Immature natural killer cell (primary cell): ENCODE results near the gene TSPO. TPM values are rescaled to one million over a fixed set of nuclear protein-coding genes. Genes with fewer than 3 reads are reported as not detected.

Source experiments
- DNase-seq, 3 donors: peaks; one replicate each; pipeline ENCODE4 v3.0.0; 2022; ENCODE audit warnings: mixed read lengths in 1 of 3
- H3K27ac Mint-ChIP-seq, 6 donors: one replicate each; pipeline ENCODE4 v1.8.0; 2020; ENCODE audit warnings: mixed read lengths in 6 of 6, mild to moderate bottlenecking in 5 of 6, inconsistent platforms in 4 of 6, moderate library complexity in 3 of 6
- H3K27me3 Mint-ChIP-seq, 3 donors: one replicate each; pipeline ENCODE4 v1.8.0; 2020 to 2021; ENCODE audit warnings: low read depth in 3 of 3, mild to moderate bottlenecking in 3 of 3, mixed read lengths in 3 of 3, moderate library complexity in 3 of 3, inconsistent platforms in 1 of 3
- H3K36me3 Mint-ChIP-seq, 3 donors: one replicate each; pipeline ENCODE4 v1.8.0; 2020; ENCODE audit warnings: mixed read lengths in 3 of 3, inconsistent platforms in 2 of 3, mild to moderate bottlenecking in 2 of 3
- H3K4me1 Mint-ChIP-seq, 2 donors: one replicate each; pipeline ENCODE4 v1.8.0; 2020; ENCODE audit warnings: inconsistent platforms in 2 of 2, mild to moderate bottlenecking in 2 of 2, mixed read lengths in 2 of 2, moderate library complexity in 1 of 2
- H3K4me3 Mint-ChIP-seq, 5 donors: one replicate each; pipeline ENCODE4 v1.8.0; 2020; ENCODE audit warnings: mild to moderate bottlenecking in 5 of 5, mixed read lengths in 5 of 5, inconsistent platforms in 3 of 5, moderate library complexity in 3 of 5
- H3K9me3 Mint-ChIP-seq, 6 donors: one replicate each; pipeline ENCODE4 v1.8.0; 2020; ENCODE audit warnings: mild to moderate bottlenecking in 6 of 6, mixed read lengths in 6 of 6, inconsistent platforms in 4 of 6, moderate library complexity in 3 of 6
- polyA plus RNA-seq, 3 donors: library from polyadenylated mRNA; unstranded; fragments of 300-500 nt; fragmentation: Illumina TruSeq; gene quantifications; one replicate each; pipeline ENCODE4 v1.2.3, GENCODE V29; 2021

TSPO gene
- polyA plus RNA-seq, 3 donors from 2014 or later = 338 to 509 (median 463) TPM

DNA sequence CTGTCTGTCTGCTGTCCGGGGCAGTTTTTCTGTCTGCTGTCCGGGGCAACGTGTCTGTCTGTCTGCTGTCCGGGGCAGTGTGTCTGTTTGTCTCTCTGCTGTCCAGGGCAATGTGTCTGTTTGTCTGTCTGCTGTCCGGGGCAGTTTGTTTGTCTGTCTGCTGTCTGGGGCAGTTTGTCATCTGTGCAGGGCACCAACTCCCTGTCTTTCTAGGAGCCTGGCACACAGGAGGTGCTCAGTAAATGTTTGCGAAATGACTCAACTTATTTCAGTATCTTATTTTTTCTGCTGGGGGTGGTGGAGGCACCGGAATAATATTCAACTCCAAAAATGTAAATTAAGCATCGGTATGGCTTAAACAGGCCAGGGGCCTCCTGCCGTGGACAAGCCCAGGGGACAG, 47.6 kb downstream of the TSPO start:
- Mint-ChIP-seq H3K9me3 (no peaks in the 10 kb centered on the region), H3K4me3 (no peak overlapping the region), H3K36me3 (no peaks in the 10 kb centered on the region), H3K27me3 (peaks cover 1 to 7% (median 3%) of the 10 kb centered on the region in 3 donors), H3K27ac (no peak overlapping the region), H3K4me1 (no peaks in the 10 kb centered on the region)
- no peak for DNase-seq

DNA sequence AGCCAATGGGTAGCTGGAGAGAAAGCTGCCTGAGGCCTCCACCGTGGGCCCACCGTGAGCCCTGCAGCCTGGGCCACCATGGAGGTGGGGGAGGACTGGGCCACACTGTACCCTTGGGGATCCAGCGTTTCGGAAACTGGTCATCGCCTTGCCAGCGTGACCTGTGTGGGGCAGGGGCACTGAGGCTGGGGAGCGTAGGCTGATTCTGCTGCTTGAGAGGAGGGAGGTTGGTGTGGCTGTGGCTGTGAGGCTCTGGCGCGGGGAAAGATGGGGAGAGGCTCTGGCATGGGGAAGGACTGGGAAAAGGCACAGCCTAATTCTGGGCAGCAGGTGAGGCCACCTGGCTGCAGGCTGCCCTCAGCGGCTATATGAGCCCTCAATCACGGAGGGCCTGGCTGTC, 48.2 kb downstream of the TSPO start:
- no peaks in the 10 kb centered on the region for H3K36me3 Mint-ChIP-seq
- DNase-seq = no peak
- no peaks in the 10 kb centered on the region for H3K4me1 Mint-ChIP-seq
- no peak overlapping the region for H3K4me3 Mint-ChIP-seq
- H3K9me3 Mint-ChIP-seq = no peaks in the 10 kb centered on the region
- H3K27me3 Mint-ChIP-seq = peaks cover 2 to 8% (median 3%) of the 10 kb centered on the region in 3 donors
- H3K27ac Mint-ChIP-seq = no peak overlapping the region

DNA sequence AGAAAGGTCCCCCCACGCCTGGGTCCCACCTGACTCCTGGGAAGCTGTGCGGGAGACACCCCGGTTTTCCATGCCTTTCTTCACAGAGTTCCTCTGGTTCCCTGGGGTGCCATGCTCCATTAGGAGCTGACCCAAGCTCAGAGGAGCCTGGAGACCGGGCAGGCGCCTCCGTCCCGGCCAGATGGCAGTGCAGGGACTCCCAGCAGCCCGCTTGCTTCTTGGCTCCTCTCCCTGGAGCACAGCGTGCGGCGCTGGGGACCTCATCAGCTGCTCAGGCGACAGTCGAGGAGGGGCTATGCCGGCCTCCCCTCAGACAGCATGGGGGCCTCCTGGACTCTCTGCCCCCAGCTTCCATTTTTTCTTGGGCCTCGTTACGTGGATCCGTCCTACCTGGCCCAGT, 48.7 kb downstream of the TSPO start:
- H3K36me3 Mint-ChIP-seq = no peaks in the 10 kb centered on the region
- peaks cover 3 to 4% of the 10 kb centered on the region in 2 donors for H3K4me1 Mint-ChIP-seq
- no peak overlapping the region for H3K27ac Mint-ChIP-seq
- no peak for DNase-seq
- H3K9me3 Mint-ChIP-seq = no peaks in the 10 kb centered on the region
- no peak overlapping the region for H3K4me3 Mint-ChIP-seq
- H3K27me3 Mint-ChIP-seq = peaks cover 3 to 9% (median 5%) of the 10 kb centered on the region in 3 donors

DNA sequence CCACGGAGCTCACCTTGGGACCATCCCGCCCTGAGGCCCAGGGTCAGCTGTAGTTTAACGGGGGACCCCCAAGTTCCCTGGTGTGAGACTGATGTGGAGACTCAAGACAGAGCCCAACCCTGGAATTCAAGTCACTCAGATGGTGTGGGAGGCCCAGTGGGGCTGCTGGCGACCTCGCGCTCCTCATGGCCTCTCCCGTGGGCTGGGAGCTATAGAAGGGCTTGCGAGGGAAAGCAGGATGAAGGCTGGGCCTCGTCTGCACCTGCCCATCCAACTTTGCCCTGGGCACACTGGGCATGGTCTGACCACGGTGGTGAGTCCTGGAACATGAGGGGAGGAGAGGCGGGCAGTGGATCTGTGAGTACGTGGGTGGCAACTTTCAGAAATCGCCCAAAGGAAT, 49.2 kb downstream of the TSPO start:
- no peak overlapping the region for H3K4me3 Mint-ChIP-seq
- no peaks in the 10 kb centered on the region for H3K36me3 Mint-ChIP-seq
- H3K9me3 Mint-ChIP-seq = no peaks in the 10 kb centered on the region

DNA sequence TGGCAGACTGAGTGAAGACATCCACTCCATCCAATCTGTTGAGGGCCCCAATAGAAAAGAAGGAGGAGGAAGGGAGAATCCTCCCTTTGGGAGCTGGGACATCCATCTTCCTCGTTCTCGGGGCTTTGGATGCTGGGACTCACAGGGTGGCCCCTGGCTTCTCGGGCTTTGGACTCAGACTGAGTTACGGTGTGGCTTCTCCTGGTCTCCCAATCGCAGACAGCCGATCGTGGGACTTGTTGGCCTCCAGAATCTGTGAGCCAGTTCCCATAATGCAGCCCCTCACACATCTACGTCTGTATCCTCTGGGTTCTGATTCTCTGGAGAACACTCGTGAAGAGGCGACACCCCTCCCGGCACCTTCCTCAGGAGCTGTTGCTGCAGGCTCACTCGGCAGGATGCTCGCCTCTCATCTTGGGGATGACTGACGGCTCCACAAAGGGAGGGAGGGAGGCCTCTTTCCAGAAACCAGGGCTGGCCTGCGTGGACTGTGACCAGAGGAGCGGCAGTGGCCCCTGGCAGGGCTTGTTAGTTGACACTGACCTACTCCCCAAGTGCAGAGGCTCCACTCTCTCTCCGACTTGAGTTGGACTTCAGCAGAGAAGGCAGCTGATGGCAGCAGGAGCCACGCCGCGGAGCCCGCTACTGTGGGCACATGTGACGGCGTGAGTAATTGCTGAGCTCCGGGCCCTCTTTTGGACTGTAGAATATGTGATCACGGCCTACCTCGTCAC, 50.3 kb downstream of the TSPO start:
- Mint-ChIP-seq H3K9me3 (no peaks in the 10 kb centered on the region), H3K36me3 (no peaks in the 10 kb centered on the region), H3K27me3 (peaks cover 3 to 21% (median 16%) of the 10 kb centered on the region in 3 donors), H3K27ac (no peak overlapping the region), H3K4me1 (peaks cover 12 to 16% of the 10 kb centered on the region in 2 donors), H3K4me3 (no peak overlapping the region)
- no peak for DNase-seq

More for the DNA sequence above, 49.2 kb downstream of the TSPO start:
- no peak for DNase-seq
- Mint-ChIP-seq H3K4me1 (peaks cover 6 to 7% of the 10 kb centered on the region in 2 donors), H3K27ac (no peak overlapping the region), H3K27me3 (peaks cover 3 to 14% (median 9%) of the 10 kb centered on the region in 3 donors)

DNA sequence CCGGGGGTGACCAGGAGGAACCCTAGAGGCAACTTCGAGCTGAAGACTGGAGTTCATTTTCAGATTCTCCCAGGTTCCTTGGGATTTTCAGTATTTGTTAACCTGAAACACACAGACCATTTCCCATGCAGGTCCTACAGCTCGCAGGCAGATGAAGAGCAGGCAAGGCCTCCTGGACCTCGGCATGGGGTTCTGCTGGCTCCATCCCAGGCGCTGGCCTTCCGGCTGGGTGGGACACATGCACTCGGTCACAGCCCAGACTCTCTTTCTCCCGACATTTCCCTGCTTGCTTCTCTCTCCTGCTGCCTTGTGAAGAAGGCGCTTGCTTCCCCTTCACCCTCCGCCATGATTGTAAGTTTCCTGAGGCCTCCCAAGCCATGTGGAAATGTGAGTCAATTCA, 51.0 kb downstream of the TSPO start:
- peaks cover 3 to 21% (median 16%) of the 10 kb centered on the region in 3 donors for H3K27me3 Mint-ChIP-seq
- H3K27ac Mint-ChIP-seq = no peak overlapping the region
- no peak for DNase-seq
- H3K4me3 Mint-ChIP-seq = no peak overlapping the region
- no peaks in the 10 kb centered on the region for H3K36me3 Mint-ChIP-seq
- peaks cover 12 to 17% of the 10 kb centered on the region in 2 donors for H3K4me1 Mint-ChIP-seq
- H3K9me3 Mint-ChIP-seq = no peaks in the 10 kb centered on the region

DNA sequence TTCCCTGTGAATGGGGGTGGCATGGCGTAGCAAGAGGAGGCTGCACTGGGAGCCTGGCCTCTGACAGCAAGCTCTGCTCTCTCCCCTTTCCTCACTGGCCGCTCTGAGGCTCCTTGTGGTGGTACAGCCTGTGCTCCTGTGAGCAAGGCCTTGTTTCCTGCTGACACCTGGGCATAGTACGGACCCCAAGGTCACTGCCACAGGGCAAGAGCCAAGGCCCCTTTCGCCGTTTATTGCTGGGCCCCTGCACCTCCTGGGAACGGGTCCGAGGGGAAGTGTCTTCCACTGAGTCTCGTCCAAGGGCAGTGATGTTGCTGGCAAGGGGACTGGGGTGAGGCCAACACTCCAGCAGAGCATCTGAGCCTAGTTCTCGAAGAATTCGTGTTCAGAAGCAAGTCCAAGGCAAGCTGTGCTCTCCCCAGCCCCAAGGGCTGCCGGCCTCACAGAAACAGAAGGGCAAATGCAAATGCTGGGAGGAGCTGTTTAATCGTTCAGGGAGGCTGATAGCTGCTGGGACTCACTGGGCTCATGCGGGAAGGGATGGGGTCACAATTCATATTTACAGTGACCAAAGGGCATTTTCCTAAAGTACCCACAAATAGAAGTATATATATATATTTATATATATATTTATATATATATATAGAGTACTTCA, 51.5 kb downstream of the TSPO start:
- DNase-seq = no peak
- Mint-ChIP-seq H3K27ac (no peak overlapping the region), H3K27me3 (peaks cover 3 to 22% (median 16%) of the 10 kb centered on the region in 3 donors), H3K9me3 (no peaks in the 10 kb centered on the region), H3K36me3 (no peaks in the 10 kb centered on the region), H3K4me3 (no peak overlapping the region), H3K4me1 (peaks cover 12 to 17% of the 10 kb centered on the region in 2 donors)

DNA sequence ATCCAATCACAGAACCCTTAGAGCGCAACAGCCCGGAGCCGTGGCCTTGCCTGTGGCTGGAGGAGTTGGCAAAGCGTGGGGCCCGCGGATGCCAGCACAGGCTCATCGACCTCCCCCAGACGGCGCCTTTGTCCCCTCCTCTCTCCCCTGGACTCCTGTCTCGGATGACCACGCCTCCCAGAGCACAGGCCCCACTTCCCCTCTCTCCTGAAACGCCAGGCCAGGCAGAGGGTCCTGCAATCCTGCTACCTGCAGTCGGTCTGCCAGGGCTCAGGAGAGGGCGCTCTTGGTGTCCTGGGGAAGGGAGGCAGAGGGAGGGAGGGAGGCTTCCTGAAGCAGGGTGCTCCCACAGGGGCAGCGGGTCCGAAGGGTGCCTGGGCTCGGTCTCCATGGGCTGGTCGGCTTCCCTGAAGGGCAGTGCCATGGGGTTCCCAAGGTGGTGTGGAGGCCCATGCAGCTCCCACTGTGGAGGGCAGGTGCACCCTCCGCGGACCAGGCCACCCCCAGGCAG, 52.2 kb downstream of the TSPO start:
- no peak for DNase-seq
- Mint-ChIP-seq H3K36me3 (no peaks in the 10 kb centered on the region), H3K9me3 (no peaks in the 10 kb centered on the region), H3K27ac (no peak overlapping the region), H3K4me3 (no peak overlapping the region), H3K4me1 (peaks cover 12 to 17% of the 10 kb centered on the region in 2 donors), H3K27me3 (peaks cover 3 to 20% (median 16%) of the 10 kb centered on the region in 3 donors)

DNA sequence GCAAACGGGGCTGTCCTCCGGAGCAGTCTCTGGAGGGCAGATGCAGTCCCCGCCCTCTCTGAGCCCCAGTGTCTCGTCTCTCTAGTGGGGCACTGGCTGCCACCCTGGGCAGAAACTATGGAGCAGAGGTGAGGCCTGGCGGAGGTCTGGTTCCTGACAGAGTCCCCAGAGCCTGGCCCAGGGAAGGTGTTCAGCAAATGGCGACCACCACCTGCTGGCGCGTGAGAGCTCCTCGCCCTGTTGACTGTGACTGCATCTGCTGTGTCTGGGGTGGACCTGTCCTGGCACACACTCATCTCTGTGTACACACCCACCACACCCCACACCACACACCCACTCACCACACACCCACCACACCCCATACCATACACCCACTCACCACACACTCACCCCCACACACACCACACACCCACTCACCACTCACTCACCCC, 53.9 kb downstream of the TSPO start:
- DNase-seq = peak; percentile 49 to 58 (median 50)
- peaks cover 3 to 17% (median 16%) of the 10 kb centered on the region in 3 donors for H3K27me3 Mint-ChIP-seq
- no peak overlapping the region for H3K4me3 Mint-ChIP-seq
- no peaks in the 10 kb centered on the region for H3K9me3 Mint-ChIP-seq
- H3K27ac Mint-ChIP-seq = peak overlapping the region; percentile 15 to 94 (median 51)
- peaks cover 12 to 17% of the 10 kb centered on the region in 2 donors for H3K4me1 Mint-ChIP-seq
- H3K36me3 Mint-ChIP-seq = no peaks in the 10 kb centered on the region

DNA sequence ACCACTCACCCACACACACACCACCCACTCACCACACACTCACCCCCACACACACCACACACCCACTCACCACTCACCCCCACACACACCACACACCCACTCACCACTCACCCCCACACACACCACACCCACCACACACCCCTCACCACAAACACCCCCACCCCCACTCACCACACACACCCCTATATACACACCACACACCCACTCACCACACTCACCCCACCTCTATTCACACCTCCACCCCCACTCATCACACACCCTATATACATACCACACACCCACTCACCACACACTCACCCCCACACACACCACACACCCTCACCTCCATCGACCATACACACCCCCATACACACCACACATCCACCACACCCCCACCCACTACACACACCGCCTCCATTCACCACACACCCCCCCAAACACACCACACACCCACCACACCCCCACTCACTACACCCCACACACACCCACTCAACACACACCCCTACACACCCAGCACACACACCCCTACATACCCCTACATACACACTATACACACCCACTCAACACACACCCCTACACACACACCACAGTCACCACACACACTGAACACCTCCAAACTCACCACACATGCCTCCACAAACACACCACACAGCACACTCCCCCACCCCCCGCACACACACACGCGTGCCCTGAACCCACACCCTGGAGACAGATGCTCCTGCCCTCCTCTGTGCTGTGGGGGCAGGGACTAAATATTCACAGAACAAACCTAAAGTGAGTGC, 54.6 kb downstream of the TSPO start:
- H3K4me1 Mint-ChIP-seq = peaks cover 12 to 17% of the 10 kb centered on the region in 2 donors
- DNase-seq = peak; percentile 55 to 62 (median 57)
- H3K27ac Mint-ChIP-seq = peak overlapping the region; percentile 37 to 94 (median 77)
- no peak overlapping the region for H3K4me3 Mint-ChIP-seq
- H3K9me3 Mint-ChIP-seq = no peaks in the 10 kb centered on the region
- no peaks in the 10 kb centered on the region for H3K36me3 Mint-ChIP-seq
- H3K27me3 Mint-ChIP-seq = peaks cover 3 to 17% (median 16%) of the 10 kb centered on the region in 3 donors

DNA sequence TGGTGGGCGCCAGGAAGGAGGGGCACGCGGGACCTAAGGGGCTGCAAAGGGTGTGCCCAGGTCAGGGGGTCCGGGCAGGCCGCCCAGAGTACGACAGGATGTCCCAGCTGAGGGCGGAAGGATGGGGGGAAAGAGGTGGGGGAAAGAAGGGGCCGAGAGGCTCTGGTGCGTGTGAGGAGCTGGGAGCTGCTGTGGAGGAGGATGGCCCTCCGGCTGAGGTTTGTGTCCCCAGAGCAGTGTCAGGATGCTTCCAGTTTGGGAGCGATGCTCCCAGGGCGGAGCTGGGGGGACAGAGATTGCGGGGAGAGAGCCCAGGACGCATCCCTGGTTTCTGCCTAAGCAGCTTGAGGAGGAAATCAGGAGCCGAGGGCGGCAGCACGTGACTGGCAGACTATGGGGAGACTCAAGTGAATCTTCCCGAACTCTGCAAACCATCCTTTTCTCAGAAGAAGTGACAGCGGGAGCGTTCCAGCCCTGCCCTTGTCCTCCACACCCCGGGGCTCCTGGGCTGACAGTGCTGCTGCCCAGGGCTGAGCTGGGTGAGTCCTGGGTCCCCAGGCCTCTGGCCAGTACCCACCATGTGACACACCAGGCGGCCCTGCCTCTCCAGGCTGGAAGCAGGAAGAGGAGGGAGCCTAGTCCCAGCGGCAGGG, 55.3 kb downstream of the TSPO start:
- no peak overlapping the region for H3K4me3 Mint-ChIP-seq
- no peaks in the 10 kb centered on the region for H3K36me3 Mint-ChIP-seq
- H3K4me1 Mint-ChIP-seq = peaks cover 12 to 17% of the 10 kb centered on the region in 2 donors
- DNase-seq = no peak
- H3K27ac Mint-ChIP-seq = peak overlapping the region; percentile 37 to 94 (median 77)
- no peaks in the 10 kb centered on the region for H3K9me3 Mint-ChIP-seq
- peaks cover 3 to 16% (median 15%) of the 10 kb centered on the region in 3 donors for H3K27me3 Mint-ChIP-seq

DNA sequence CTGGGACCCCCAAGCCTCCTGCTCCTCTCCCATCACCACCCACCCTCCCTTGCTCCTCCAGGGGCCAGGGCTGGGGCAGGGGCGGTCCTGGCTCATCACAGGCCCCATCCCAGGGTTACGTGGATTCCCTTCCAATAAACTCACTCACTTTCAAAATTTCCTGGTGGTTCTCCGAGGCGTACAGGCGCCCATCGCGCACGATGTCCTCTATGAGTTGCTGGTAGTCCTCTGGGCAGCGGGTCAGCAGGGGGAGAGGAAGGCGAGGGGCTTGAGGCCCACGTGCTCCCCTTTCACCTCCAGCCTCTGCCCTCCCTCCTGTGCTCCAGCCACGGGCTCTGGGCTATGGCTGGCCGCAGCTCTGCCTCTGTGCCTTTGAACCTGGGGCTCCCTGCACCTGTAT, 56.0 kb downstream of the TSPO start:
- H3K9me3 Mint-ChIP-seq = no peaks in the 10 kb centered on the region
- H3K4me1 Mint-ChIP-seq = peaks cover 12 to 17% of the 10 kb centered on the region in 2 donors
- H3K4me3 Mint-ChIP-seq = no peak overlapping the region
- no peaks in the 10 kb centered on the region for H3K36me3 Mint-ChIP-seq
- H3K27me3 Mint-ChIP-seq = peaks cover 3 to 16% (median 15%) of the 10 kb centered on the region in 3 donors
- peak overlapping the region in 1 of 6 donors; percentile 16 for H3K27ac Mint-ChIP-seq
- no peak for DNase-seq
